Measurements from ENCODE around the gene RHOH. TPM values are rescaled to one million over a fixed set of nuclear protein-coding genes. Genes with fewer than 3 reads are reported as not detected.

Gene RHOH
- total RNA-seq, 1 donor from 2014 or later: 3.2 TPM

- Mint-ChIP-seq H3K27ac (ENCODE audit: unreplicated experiment) (no peak overlapping the region), H3K9me3 (peaks cover 3% of the 10 kb centered on the region), H3K4me1 (peaks cover 21% of the 10 kb centered on the region), H3K36me3 (ENCODE audit: low read depth) (no peaks in the 10 kb centered on the region), H3K4me3 (no peak overlapping the region), H3K27me3 (ENCODE audit: low read depth) (no peaks in the 10 kb centered on the region)
- DNase-seq (ENCODE audit: low read depth, low spot score): no peak
- TF ChIP-seq, protein P1, sequence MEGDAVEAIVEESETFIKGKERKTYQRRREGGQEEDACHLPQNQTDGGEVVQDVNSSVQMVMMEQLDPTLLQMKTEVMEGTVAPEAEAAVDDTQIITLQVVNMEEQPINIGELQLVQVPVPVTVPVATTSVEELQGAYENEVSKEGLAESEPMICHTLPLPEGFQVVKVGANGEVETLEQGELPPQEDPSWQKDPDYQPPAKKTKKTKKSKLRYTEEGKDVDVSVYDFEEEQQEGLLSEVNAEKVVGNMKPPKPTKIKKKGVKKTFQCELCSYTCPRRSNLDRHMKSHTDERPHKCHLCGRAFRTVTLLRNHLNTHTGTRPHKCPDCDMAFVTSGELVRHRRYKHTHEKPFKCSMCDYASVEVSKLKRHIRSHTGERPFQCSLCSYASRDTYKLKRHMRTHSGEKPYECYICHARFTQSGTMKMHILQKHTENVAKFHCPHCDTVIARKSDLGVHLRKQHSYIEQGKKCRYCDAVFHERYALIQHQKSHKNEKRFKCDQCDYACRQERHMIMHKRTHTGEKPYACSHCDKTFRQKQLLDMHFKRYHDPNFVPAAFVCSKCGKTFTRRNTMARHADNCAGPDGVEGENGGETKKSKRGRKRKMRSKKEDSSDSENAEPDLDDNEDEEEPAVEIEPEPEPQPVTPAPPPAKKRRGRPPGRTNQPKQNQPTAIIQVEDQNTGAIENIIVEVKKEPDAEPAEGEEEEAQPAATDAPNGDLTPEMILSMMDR (conservative IDR thresholded peaks at IDR 0.05): no peak
Observed at GRCh38 chr4:40262077-40262528, 65.3 kb downstream of the RHOH start.

DNA sequence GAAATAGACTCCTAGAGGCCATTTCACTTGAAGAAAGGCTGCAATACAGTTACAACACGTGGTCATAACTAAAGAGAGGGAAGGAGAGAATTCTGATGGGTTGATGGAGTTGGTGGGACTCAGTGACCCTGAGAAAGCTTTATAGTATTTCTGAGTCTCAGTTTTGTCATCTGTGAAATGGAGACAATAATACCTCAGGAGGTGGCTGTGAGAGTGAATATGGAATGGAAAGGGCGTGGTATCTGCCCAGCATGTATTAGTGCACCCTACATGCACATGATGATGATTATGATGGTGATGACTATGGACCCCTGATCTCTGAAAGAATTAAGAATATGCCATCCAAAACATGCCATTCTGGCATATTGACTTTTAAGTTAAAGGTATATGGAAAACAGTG is 66.0 kb downstream of the RHOH start:
- no peak overlapping the region for H3K4me3 Mint-ChIP-seq
- no peaks in the 10 kb centered on the region for H3K36me3 Mint-ChIP-seq (ENCODE audit: low read depth)
- H3K27ac Mint-ChIP-seq (ENCODE audit: unreplicated experiment): no peak overlapping the region
- no peaks in the 10 kb centered on the region for H3K27me3 Mint-ChIP-seq (ENCODE audit: low read depth)
- TF ChIP-seq, protein P1 (conservative IDR thresholded peaks at IDR 0.05): no peak
- peaks cover 26% of the 10 kb centered on the region for H3K4me1 Mint-ChIP-seq
- peaks cover 3% of the 10 kb centered on the region for H3K9me3 Mint-ChIP-seq
- DNase-seq (ENCODE audit: low read depth, low spot score): no peak

- Mint-ChIP-seq H3K36me3 (ENCODE audit: low read depth) (no peaks in the 10 kb centered on the region), H3K27ac (ENCODE audit: unreplicated experiment) (no peak overlapping the region), H3K9me3 (peaks cover 8% of the 10 kb centered on the region), H3K4me3 (no peak overlapping the region), H3K4me1 (peaks cover 26% of the 10 kb centered on the region), H3K27me3 (ENCODE audit: low read depth) (no peaks in the 10 kb centered on the region)
- TF ChIP-seq, protein P1 (conservative IDR thresholded peaks at IDR 0.05): no peak
- DNase-seq (ENCODE audit: low read depth, low spot score): no peak
Observed at GRCh38 chr4:40264497-40264896, 67.7 kb downstream of the RHOH start.

- H3K4me3 Mint-ChIP-seq: no peak overlapping the region
- H3K36me3 Mint-ChIP-seq (ENCODE audit: low read depth): no peaks in the 10 kb centered on the region
- peaks cover 6% of the 10 kb centered on the region for H3K9me3 Mint-ChIP-seq
- TF ChIP-seq, protein P1 (conservative IDR thresholded peaks at IDR 0.05): no peak
- peak; percentile 5 for DNase-seq (ENCODE audit: low read depth, low spot score)
- H3K27me3 Mint-ChIP-seq (ENCODE audit: low read depth): no peaks in the 10 kb centered on the region
- H3K4me1 Mint-ChIP-seq: peaks cover 26% of the 10 kb centered on the region
- peak overlapping the region; percentile 73 for H3K27ac Mint-ChIP-seq (ENCODE audit: unreplicated experiment)
Observed at GRCh38 chr4:40264995-40265909, 68.4 kb downstream of the RHOH start.

DNA sequence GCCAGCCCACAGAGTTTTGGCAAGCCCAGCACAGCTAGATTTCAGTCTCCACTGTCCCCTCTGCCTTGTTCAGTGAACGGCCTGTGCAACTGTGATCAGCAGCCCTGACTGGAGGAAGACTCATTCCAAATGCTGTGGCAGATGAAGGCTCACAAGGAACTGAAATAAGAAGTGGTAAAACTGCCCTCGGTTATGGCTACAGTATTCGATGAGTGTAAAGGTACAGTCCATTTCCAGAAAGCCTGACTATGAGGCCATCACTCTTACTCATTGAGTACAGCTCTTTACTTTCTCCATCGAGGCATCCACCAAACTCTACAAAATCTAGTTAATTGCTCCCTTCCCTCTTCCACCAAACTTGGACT is 69.1 kb downstream of the RHOH start:
- no peaks in the 10 kb centered on the region for H3K36me3 Mint-ChIP-seq (ENCODE audit: low read depth)
- no peak for DNase-seq (ENCODE audit: low read depth, low spot score)
- peaks cover 6% of the 10 kb centered on the region for H3K9me3 Mint-ChIP-seq
- TF ChIP-seq, protein P1 (conservative IDR thresholded peaks at IDR 0.05): no peak
- H3K4me1 Mint-ChIP-seq: peaks cover 26% of the 10 kb centered on the region
- H3K27ac Mint-ChIP-seq (ENCODE audit: unreplicated experiment): no peak overlapping the region
- H3K4me3 Mint-ChIP-seq: no peak overlapping the region
- H3K27me3 Mint-ChIP-seq (ENCODE audit: low read depth): no peaks in the 10 kb centered on the region
